Peyer's patch (tissue), 4 donors: ENCODE data around the gene SLC26A3.

Experiments
- CTCF ChIP-seq, 6 experiments: fragments of 450-650 bp in 4 of 6; fragments of 200-600 bp in 2 of 6; sonication (generic) in 1 of 6; IDR thresholded peaks; one replicate each; pipeline ENCODE4 v1.5.1; 2017 to 2019; ENCODE audit warnings: antibody characterized with exemption in 6 of 6, mild to moderate bottlenecking in 3 of 6, moderate library complexity in 1 of 6
- POLR2A ChIP-seq, 2 donors: fragments of 450-650 bp; IDR thresholded peaks; one replicate each; pipeline ENCODE4 v1.5.1; 2017; ENCODE audit warnings: antibody characterized with exemption in 2 of 2, mild to moderate bottlenecking in 2 of 2, moderate library complexity in 2 of 2

GRCh38 chr7:107723255-107723654 is 79.8 kb downstream of the SLC26A3 start:
- TF ChIP-seq CTCF (IDR thresholded peaks at IDR 0.05) (no peak), POLR2A (IDR thresholded peaks at IDR 0.05) (no peak)
